Loucy (cell line): ENCODE measurements around the gene JKAMP.
"Not testable (repeated sequence)": the region's sequence is repeated elsewhere in the genome, so short reads cannot be mapped to it uniquely, and the experiment has no call there.

Source experiments
- H2AFZ ChIP-seq: fragments of 200-600 bp; sonication (generic); 2 replicates; pipeline ENCODE4 v1.6.0; 2016; ENCODE audit warnings: antibody characterized with exemption, mild to moderate bottlenecking, low read length, moderate library complexity
- H3F3A ChIP-seq: fragments of 200-600 bp; 2 replicates; pipeline ENCODE4 v1.6.0; 2016; ENCODE audit warnings: antibody characterized with exemption, low read depth, mild to moderate bottlenecking
- H3K27me3 ChIP-seq: fragments of 200-600 bp; sonication (generic); 2 replicates; pipeline ENCODE4 v1.6.1; 2014; ENCODE audit warnings: low read length, mild to moderate bottlenecking; ENCODE audit not compliant: insufficient read depth, poor library complexity, severe bottlenecking
- H3K36me3 ChIP-seq: fragments of 200-600 bp; sonication (generic); 2 replicates; pipeline ENCODE4 v1.6.1; 2016; ENCODE audit warnings: low read length; ENCODE audit not compliant: insufficient read depth
- H3K4me1 ChIP-seq: fragments of 200-600 bp; sonication (generic); 2 replicates; pipeline ENCODE4 v1.5.1; 2014; ENCODE audit warnings: low read length, mild to moderate bottlenecking; ENCODE audit not compliant: insufficient read depth, poor library complexity, severe bottlenecking
- H3K4me2 ChIP-seq: fragments of 200-600 bp; sonication (generic); 2 replicates; pipeline ENCODE4 v1.6.0; 2014; ENCODE audit warnings: antibody characterized with exemption, low read length, low read depth, mild to moderate bottlenecking; ENCODE audit not compliant: poor library complexity, severe bottlenecking
- H3K4me3 ChIP-seq: fragments of 200-600 bp; sonication (generic); 2 replicates; pipeline ENCODE4 v1.5.1; 2014; ENCODE audit warnings: low read length, mild to moderate bottlenecking, mixed read lengths; ENCODE audit not compliant: poor library complexity, severe bottlenecking
- H3K79me2 ChIP-seq: fragments of 200-600 bp; sonication (generic); 2 replicates; pipeline ENCODE4 v1.6.1; 2014; ENCODE audit warnings: low read length; ENCODE audit not compliant: insufficient read depth
- H3K9ac ChIP-seq: fragments of 200-600 bp; sonication (generic); 2 replicates; pipeline ENCODE4 v1.6.0; 2014; ENCODE audit warnings: mild to moderate bottlenecking, low read depth, low read length, moderate library complexity; ENCODE audit not compliant: poor library complexity, severe bottlenecking
- H3K9me2 ChIP-seq: fragments of 200-600 bp; sonication (generic); replicated peaks from 2 replicates; pipeline ENCODE4 v1.6.1; 2016; ENCODE audit warnings: low read depth, low read length, mixed read lengths
- H3K9me3 ChIP-seq: fragments of 200-600 bp; sonication (generic); 2 replicates; pipeline ENCODE4 v1.6.1; 2014; ENCODE audit warnings: mild to moderate bottlenecking, antibody characterized with exemption, low read length, low read depth; ENCODE audit not compliant: insufficient read depth
- H4K20me1 ChIP-seq: fragments of 200-600 bp; sonication (generic); 2 replicates; pipeline ENCODE4 v1.6.0; 2014; ENCODE audit warnings: antibody characterized with exemption, low read length, mild to moderate bottlenecking; ENCODE audit not compliant: insufficient read depth, poor library complexity, severe bottlenecking
- CTCF ChIP-seq: fragments of 200-600 bp; sonication (generic); conservative IDR thresholded peaks from 2 replicates; pipeline ENCODE4 v1.5.1; 2014; ENCODE audit warnings: mild to moderate bottlenecking, antibody characterized with exemption, low read length
- EZH2phosphoT487 ChIP-seq: fragments of 200-600 bp; IDR thresholded peaks from 2 replicates; pipeline ENCODE4 v1.6.1; 2018; ENCODE audit warnings: antibody characterized with exemption, mild to moderate bottlenecking, moderate library complexity, borderline replicate concordance

The JKAMP gene

GRCh38 chr14:59438195-59438647, 46.1 kb upstream of the JKAMP start:
- no peaks in the 10 kb centered on the region for H3K9me2 ChIP-seq
- no peak overlapping the region for H3K4me2 ChIP-seq
- no peak overlapping the region for H3K9ac ChIP-seq
- no peaks in the 10 kb centered on the region for H3K79me2 ChIP-seq
- no peaks in the 10 kb centered on the region for H3K36me3 ChIP-seq
- H3K9me3 ChIP-seq, result no peaks in the 10 kb centered on the region
- no peak overlapping the region for H2AFZ ChIP-seq
- no peaks in the 10 kb centered on the region for H3F3A ChIP-seq
- no peaks in the 10 kb centered on the region for H4K20me1 ChIP-seq
- peaks cover 3% of the 10 kb centered on the region for H3K4me1 ChIP-seq
- H3K4me3 ChIP-seq, result no peak overlapping the region
- TF ChIP-seq EZH2phosphoT487 (no peak), CTCF (no peak)
- H3K27me3 ChIP-seq, result no peaks in the 10 kb centered on the region

- Histone ChIP-seq H3K36me3 (no peaks in the 10 kb centered on the region), H3K9me2 (no peaks in the 10 kb centered on the region), H3K9ac (no peak overlapping the region), H3K4me2 (no peak overlapping the region), H4K20me1 (no peaks in the 10 kb centered on the region), H3K4me1 (peaks cover 3% of the 10 kb centered on the region), H3K9me3 (no peaks in the 10 kb centered on the region), H3K79me2 (no peaks in the 10 kb centered on the region), H2AFZ (no peak overlapping the region), H3F3A (no peaks in the 10 kb centered on the region), H3K27me3 (no peaks in the 10 kb centered on the region), H3K4me3 (no peak overlapping the region)
- TF ChIP-seq EZH2phosphoT487, result no peak
- no peak for TF ChIP-seq CTCF
Observed at GRCh38 chr14:59439256-59439965, 44.9 kb upstream of the JKAMP start.

DNA sequence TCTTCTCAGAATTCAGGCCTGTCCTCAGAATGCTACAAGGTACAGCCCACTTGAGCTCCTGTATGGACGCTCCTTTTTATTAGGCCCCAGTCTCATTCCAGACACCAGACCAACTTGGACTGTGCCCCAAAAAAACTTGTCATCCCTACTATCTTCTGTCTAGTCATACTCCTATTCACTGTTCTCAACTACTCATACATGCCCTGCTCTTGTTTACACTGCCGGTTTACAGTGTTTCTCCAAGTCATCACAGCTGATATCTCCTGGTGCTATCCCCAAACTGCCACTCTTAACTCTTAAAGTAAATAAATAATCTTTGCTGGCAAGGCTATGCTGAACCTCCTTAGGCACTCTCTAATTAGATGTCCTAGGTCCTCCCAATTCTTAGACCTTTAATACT, 35.6 kb upstream of the JKAMP start:
- not testable (repeated sequence) for H3K79me2 ChIP-seq, H3K4me3 ChIP-seq, H3K4me2 ChIP-seq, H3K4me1 ChIP-seq, H3K9me3 ChIP-seq, H3K36me3 ChIP-seq, H3K27me3 ChIP-seq, H3F3A ChIP-seq, H3K9me2 ChIP-seq, H4K20me1 ChIP-seq, H3K9ac ChIP-seq, H2AFZ ChIP-seq

GRCh38 chr14:59450716-59451115, 33.6 kb upstream of the JKAMP start:
- Histone ChIP-seq H3K9me3 (no peaks in the 10 kb centered on the region), H3K4me3 (no peak overlapping the region), H3K4me1 (no peaks in the 10 kb centered on the region), H3K9me2 (no peaks in the 10 kb centered on the region), H3K9ac (no peak overlapping the region), H3K27me3 (no peaks in the 10 kb centered on the region), H3K4me2 (no peak overlapping the region), H3F3A (no peaks in the 10 kb centered on the region), H2AFZ (no peak overlapping the region), H3K36me3 (no peaks in the 10 kb centered on the region), H4K20me1 (no peaks in the 10 kb centered on the region), H3K79me2 (no peaks in the 10 kb centered on the region)
- TF ChIP-seq CTCF (no peak), EZH2phosphoT487 (no peak)
